Anterior cingulate cortex (tissue), 58 donors: ENCODE results near the gene FAM72B.
"Not testable (repeated sequence)": the region's sequence is repeated elsewhere in the genome, so short reads cannot be mapped to it uniquely, and the experiment has no call there.

Source experiments
- DNase-seq, 58 donors: peaks; one replicate each; lab custom pipeline; 2025; lab: John Stamatoyannopoulos, UW

Gene FAM72B

DNA sequence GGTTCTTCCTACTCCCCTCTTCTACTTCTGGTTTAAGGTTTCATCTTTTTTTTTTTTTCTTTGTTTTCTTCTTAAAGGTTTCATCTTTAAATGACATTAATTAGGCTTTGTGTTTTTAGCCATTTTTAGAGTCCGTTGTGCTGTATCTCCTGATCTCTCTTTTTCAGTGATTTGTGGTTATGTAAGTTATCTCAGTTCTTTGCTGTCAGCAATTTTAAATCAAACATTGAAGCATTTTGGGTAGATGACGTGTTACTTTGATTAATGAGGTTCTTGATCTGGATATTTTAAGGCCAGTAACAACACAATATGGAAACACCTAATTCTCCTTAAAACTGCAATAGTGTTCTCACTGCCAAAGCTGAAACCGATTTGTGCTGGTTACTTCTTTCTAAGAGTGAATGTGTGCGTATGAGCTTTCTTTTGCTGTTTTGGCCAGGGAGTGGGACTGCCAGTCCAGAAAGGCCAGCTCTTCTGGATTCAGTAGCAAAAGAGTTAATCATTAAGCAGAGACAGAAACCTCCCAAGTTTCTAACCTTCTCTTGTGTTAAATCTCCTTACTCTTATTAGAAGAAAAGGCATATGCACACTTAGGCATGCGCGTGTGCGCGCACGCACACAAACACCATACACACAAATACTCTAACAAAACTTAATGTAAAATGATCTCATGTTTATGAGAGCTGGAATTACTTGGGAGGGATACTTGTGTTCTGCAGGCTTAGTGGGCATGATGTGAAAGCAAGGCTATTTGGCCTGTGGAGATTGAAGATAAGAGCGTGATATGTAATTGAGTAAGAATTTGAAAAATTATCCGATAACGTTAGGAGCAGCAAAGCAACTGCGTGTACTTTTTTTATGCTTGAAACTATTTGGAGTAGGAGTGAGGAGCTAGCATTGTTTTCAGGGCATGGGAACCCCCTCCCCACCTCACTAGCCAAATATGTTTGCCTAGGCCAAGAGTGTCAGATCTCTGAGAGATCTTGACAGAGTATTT lies 17.1 kb upstream of the FAM72B start:
- DNase-seq = not testable (repeated sequence)

DNA sequence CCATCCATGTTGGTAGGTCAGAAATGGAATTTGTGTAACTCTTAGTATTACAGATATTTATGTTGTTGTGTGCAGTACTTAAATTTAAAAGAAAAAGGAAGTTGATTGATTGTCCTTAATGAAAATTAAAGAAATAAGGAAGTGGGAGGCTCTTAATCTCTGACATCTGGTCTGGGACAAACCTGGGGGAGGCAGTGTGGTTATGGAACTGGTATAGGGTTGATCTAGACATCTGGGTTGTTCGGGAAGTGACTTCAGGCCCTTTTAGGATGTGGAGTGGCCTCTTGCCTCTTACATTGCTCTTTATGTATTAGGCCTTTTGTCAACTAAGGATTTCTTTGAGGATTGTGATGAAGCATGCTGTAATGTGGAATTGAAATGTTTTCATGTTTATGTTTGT lies 16.1 kb upstream of the FAM72B start:
- not testable (repeated sequence) for DNase-seq

DNA sequence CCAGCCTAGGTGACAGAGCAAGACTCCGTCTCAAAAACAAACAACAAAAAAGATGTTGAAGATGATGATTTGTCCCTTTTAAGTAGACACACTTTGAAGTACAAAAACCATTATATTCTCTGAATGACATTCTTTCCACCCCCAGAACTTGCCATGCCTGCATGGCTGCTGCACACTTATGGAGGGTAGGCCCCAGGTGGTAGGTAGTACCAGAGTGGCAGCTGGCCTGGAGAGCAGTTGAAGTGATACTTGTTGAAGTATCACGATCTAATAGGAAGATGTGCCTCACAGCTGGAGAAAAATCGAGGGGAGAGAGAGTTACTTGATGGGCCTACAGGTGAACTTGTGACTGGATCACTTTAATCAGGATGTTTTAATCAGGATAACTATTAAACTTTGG lies 15.6 kb upstream of the FAM72B start:
- DNase-seq = not testable (repeated sequence)

DNA sequence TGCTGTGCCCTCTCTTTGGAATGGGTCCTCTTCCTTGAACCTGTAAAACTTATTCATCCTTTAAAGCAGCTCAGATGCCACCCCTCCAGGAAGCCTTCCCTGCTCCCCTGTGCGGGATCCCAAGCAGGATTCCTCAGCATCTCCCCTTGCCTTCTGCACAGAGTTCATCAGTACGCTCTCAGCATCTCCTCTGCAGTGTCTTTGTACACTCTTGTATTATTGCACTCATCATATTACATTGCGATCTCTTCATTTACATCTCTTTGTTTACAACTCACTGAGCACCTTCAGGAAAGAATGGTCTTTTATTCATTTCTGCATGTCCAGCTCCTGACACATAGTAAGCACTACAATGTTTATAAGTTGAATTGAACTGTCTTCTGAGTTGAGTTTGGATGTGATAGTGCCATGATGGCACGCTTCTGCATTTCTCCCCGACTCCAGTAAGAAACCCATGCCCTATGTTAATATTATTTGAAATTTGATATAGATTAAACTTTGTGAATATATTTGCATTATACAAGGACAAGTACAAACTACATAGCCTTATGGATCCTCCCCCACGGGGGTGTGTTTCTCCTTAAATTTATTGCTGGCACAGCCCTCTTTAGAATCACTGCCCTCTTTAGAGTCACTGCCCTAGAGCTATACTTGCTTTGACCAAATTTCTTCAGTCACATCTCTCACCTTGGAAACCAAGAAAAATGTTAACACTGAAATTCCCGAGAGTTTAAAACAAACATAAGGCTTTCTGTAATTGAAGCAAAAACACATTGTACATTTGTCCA lies 13.1 kb upstream of the FAM72B start:
- DNase-seq = not testable (repeated sequence)

DNA sequence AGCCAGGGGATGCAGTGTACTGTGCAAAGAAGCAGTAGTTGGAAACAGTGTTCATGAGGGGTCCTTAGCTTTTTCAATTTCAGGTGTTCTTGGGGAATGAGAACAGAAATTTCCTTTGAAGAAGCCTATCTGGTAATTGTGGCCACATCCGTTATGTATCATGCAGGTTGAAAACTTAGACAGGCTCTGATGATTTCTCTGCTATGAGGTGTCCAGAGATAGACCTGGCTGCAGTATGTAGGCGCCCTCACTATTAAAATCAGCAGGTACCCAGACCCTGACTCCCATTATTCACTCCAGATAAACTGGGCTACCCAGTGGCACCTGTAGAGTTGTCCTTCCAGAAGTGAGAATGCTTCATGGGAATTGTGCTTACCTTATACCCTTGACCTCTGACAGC lies 8.4 kb upstream of the FAM72B start:
- not testable (repeated sequence) for DNase-seq

DNA sequence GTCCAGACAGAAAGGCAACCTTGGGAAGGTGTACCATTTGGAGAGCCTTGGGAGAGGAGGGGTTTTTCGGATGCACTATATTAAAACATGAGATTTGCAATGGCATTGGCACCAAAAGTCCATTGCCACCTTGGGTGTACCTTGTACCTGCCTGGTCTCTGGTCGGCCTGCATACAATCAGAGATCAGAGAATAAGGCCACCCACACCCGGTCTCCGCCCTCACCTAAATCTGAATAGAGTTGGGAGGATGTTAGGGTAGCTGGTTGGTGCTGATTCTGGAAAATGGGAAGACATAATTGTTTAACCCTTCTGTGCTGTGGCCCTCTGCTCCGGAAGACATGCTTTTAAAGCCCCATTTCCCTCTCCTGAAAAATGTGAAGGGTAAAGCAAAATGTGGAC lies 3.8 kb upstream of the FAM72B start:
- not testable (repeated sequence) for DNase-seq

DNA sequence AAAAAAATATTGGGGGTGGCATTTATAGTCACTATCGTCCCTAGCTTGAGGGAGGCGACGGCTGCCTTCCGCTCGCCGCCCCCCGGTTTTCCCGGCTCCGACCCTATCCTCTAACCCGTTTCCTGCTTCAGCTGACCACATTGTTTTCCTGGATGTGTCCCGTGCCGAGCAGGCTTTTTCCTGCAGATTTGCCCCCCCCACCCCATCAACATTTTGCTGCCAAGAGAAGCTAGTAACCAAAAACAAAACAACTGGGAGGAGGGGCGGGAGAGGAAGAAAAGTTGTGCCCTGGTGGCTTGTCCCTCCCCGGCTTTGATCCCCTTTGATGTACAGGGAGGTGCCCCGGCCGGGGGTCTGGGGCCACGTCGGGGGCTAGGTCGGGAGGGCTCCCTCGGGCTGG lies 2.1 kb upstream of the FAM72B start:
- DNase-seq = not testable (repeated sequence)

DNA sequence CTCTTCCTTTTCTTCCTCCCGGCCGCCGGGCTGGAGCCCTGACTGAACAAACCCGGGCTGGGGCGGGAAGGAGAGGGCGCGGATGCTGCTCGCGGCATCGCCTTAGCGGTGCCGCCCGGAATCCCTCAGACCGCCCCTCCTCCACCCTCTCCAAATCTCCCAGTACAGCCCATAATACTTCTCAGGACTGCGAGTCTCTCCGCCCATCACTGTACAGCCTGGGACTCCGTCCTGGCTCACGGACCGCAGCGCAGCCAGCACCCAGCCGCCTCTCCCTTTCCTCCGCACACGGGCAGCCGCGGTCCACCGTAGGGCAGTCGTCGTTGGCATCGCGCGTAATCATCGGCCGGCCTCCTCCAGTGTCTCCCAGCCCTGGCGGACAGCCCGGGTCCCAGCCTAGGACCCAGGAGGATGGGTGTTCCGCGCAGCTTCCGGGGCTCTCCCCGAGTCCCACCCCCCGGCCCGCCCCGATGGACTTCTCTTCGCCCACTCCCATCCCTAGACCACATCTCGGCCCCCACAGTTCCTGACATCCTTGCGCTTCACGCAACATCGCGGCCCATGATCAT lies 1.1 kb upstream of the FAM72B start:
- not testable (repeated sequence) for DNase-seq

DNA sequence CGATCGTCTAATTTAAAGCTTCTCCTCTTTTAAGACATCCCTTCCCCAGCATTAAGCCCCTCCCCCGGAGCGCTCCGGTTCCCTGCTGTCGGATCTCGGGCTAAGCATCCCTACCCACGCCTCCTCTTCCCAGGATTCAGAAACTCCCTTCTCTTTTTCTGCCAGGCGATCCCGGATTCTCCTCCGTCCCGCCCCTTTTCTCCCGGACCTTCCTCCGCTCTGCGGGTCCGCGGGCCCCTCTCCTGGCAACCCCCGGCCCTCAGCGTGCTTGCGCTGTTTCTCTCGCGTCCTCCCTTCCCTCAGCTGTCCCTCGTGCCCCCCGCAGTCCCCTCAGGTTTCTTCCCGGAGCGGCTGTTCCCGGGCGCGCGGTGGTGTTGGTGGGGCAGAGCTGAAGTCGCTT lies 273 bp downstream of the FAM72B start:
- not testable (repeated sequence) for DNase-seq

DNA sequence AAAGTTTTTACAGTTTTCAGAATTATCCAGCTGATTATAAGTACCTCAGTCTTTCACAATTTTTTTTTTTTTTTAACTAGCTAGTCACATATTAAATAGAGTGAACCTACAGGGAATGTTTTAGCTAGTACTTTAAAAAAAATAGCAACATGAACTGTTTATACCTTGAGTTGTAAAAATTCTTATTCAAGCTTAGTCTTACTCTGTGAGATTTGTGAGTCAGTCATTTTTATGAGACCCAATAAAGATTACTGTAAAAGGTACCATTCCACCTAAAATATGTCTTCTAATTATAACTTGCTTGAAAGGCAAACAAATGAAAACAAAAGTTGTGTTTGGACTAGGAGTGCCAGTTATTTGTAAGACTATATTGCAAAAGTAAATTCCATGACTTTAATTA lies 5.9 kb downstream of the FAM72B start:
- not testable (repeated sequence) for DNase-seq

DNA sequence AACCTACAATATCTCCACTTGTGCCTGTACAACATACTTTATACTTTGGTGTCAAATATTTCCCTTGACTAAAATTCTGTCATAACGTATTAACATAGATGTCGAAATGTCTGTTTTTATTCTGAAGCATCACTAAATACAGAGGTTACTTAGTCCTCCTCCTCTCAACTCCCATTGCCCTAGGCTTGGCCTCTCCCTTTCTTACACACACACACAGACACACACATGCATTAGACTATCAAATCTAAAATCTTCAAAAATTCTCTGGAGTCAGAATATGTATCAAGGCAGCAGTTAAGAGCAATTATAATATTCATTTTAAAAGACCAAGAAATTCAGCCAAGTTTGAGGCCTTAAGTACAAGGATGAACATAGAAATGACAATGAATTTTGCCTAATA lies 7.5 kb downstream of the FAM72B start:
- not testable (repeated sequence) for DNase-seq

DNA sequence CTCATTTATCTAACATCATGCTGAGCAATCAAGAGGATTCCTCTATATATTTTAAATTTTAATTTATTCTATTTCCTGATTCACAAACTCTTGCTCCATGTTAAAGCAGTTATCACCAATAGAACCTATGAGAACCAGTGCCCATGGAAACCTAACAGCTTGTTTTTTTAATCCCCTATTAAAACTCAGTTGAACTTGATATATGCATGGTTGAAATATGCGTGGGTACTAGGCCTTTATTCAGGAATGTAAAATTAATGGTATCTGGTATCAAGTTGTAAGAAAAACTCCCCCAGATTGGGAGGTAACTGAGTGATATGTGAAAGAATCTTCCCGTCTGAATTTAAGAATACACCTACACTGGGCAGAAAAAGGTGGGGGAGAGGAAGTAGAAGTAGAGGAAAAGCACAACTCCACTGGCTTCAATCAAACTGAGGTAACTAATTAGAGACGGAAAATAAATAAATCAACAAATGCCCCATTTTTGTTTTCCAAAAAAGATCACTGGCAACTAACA lies 15.9 kb downstream of the FAM72B start:
- DNase-seq = not testable (repeated sequence)

DNA sequence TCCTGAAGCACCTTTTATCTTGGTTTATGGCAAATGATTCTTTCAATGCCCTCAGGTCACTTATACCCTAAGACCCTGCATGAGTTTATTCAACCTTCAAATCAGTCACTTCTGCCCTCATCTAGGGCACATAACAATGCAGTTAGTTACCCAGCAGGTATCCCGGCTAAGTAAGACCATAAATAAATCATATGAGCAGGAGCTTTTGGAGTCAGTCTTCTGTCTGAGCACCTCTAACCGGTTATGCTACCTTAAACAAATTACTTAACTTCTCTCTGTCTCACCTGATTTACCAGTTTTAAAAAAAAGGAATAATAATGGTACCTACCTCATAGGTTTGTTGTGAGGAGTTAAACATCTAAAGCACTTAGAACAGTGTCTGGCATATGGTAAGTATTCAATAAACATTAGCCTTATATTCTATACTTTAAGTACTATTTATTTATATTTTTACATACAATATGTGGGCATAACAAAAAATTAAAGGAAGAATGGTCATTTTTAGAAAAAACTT lies 16.9 kb downstream of the FAM72B start:
- DNase-seq = not testable (repeated sequence)

DNA sequence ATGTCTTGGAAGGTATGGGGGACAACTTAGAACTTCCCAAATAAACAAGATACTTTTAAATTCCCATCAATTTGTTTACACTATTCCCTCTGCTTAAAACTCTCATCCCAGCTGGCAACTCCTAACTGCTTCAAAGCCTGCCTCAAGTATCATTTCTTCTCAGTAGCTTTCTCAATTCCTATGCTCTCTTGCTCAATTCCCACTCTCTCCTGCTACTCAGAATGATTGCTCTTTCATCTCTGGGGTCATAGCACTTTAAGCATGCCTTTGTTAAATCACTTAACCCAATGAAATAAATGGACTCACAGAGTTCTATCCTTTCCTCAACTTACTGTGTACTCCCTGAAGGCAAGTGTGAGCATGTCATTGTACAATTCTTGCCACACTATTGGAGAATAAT lies 18.8 kb downstream of the FAM72B start:
- not testable (repeated sequence) for DNase-seq

DNA sequence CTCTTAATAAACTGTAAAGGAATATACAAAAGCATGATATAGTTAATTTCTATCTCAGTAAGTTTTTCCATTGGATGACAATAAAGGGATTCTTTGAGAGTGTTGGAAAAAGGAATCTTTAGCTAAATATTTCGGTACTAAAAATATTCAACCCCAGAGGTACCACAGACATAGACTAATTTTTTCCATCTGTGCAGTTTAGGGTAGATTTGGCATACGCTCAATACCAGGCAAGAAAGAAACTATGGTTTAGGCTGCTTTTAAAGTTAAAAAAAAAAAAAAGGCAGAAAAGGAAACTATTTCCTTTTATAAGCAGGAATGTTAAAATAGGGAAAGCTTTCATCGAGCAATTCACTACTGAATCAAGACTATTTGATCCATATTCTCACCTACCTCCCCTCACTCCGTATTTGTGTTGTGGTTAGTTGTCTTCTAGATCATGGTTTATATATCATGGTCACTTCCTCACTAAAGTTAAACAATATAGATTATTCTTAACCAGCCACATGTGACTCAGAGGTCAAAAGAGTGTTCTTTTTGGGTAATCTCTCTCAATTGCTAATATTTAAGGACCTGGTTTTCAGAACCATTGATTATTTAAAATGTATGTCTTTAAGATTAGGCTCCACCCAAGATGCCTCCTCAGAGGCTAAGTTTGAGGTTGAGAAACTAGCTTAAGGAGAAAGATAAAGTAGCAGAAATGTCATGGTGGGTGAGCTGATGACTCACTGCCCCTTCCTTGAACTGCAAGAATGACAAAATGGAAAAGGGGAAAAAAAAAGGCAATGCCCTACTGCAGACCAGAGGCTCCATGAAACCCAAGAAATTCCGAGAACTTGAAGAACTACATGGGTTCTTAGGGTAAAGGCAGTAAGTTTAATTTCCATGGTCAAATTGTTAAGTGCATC lies 20.0 kb downstream of the FAM72B start:
- DNase-seq = not testable (repeated sequence)

DNA sequence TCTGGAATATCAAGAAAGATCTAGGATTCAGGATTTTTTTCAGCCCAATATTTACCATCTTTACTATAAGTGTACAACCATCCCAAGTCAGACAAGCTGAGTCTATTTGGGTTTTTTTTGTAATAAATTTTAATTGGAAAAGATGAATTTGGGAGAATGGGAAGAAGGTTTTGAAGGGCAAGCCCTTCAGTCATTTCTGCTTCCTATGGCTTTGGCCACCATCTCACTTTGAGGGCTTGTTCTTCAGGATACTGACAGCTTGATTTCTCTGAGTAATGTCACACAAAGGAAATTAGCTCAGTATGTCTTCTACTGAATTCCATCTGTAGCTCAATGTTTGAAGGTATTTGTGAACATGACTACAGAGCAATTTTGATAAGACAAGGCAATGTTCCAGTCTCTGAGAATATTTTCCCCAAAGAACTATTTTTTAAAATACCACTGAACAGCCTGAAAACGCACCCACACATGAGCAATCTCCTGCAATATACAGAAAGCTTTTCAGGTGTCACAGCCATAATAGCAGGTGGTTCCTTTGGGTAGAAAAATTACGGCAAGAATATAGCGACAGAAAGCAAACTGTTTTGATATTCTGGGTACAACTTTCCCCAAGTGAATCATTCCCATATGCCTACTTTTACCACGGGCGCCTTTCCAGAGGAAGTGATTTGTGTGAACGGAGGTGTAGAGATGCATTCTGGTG lies 22.8 kb downstream of the FAM72B start:
- DNase-seq = not testable (repeated sequence)

DNA sequence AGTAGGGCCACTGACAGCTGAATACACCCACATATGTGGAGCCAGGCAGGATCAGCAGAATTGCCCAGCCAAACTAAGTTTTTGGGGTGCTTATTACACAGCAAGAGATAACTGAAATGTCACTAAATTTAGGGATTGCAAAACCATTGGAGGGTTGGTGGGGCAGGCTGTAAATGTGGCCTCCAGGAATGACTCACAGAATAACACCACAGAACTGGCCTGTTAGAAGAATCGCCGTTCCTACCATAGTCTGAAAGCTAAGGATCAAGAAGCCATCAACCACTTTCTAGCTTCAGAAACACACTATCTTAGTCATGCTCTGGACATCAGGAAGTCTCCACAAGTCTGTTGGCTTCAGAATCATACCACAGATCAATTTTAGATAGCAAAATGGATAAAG lies 24.0 kb downstream of the FAM72B start:
- not testable (repeated sequence) for DNase-seq

DNA sequence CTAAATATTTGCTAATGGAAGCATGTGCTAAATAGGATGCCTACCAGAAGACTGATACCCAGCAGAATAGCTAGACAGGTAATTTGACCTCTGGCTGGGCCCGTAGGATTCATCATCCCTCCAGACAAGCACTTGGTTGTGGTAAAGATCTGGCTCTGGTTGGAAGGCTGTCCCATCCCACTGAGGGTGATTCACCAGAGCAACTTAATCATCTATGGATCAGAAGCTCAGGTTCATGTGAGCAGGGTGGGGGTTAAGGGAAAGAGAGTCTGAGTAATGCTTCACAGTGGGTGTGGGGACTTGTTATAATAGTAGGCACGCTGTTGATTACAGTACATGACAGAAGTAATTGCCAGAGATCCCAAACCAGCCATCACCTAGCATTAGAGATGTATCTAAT lies 26.5 kb downstream of the FAM72B start:
- not testable (repeated sequence) for DNase-seq
